PC-9 (cell line): ENCODE data around the gene DOCK9.

Experiments used
- CTCF ChIP-seq: fragments of 200-600 bp; sonication (generic); conservative IDR thresholded peaks from 2 replicates; pipeline ENCODE4 v1.6.1; 2017; ENCODE audit warnings: mixed run types, antibody characterized with exemption, mild to moderate bottlenecking, moderate library complexity
- EZH2 ChIP-seq: fragments of 200-600 bp; sonication (generic); IDR thresholded peaks from 2 replicates; pipeline ENCODE4 v1.8.0; 2017; ENCODE audit warnings: antibody characterized with exemption, low read depth

- TF ChIP-seq CTCF: no peak
- no peak for TF ChIP-seq EZH2
These were observed 205.8 kb downstream of the DOCK9 start for GRCh38 chr13:98771838-98772611.
